K562 (cell line): Measurements from ENCODE around the gene SNX27.

ENCODE experiments used
- CBFB ChIP-seq: sonication (generic); formaldehyde crosslinking; IDR thresholded peaks from 2 replicates; pipeline ENCODE4 v1.4.0; 2020; ENCODE audit warnings: mild to moderate bottlenecking, missing genetic modification reagents
- CBX8 ChIP-seq: fragments of 200-600 bp; sonication (generic); IDR thresholded peaks from 2 replicates; pipeline ENCODE4 v1.6.1; 2012; ENCODE audit warnings: borderline replicate concordance, mixed run types, low read depth, mild to moderate bottlenecking, moderate library complexity, mixed read lengths, low read length, control low read depth, inconsistent platforms; ENCODE audit not compliant: poor library complexity, severe bottlenecking; ENCODE audit errors: extremely low read depth
- CHD4 ChIP-seq: fragments of 200-600 bp; sonication (generic); IDR thresholded peaks from 3 replicates; pipeline ENCODE4 v1.6.1; 2012; ENCODE audit warnings: low read depth, mild to moderate bottlenecking, mixed read lengths, low read length, inconsistent platforms; ENCODE audit not compliant: insufficient read depth, insufficient replicate concordance, poor library complexity, severe bottlenecking
- CTCF ChIP-seq, 3 experiments: IDR thresholded peaks in 2 of 3; conservative IDR thresholded peaks in 1 of 3; 2 replicates each; pipeline ENCODE4 v1.5.1; 2011 to 2012; ENCODE audit warnings: low read length in 3 of 3, mild to moderate bottlenecking in 3 of 3, control low read depth in 2 of 3, improper control_type of control experiment in 1 of 3, inconsistent platforms in 1 of 3, low read depth in 1 of 3, mixed read lengths in 1 of 3, moderate library complexity in 1 of 3; ENCODE audit not compliant: insufficient read depth in 2 of 3
- FOXA1 ChIP-seq: fragments of 450-650 bp; IDR thresholded peaks from 2 replicates; pipeline ENCODE4 v1.6.1; 2016; ENCODE audit warnings: mild to moderate bottlenecking, borderline replicate concordance
- KAT7 ChIP-seq: sonication (generic); formaldehyde crosslinking; IDR thresholded peaks from 2 replicates; pipeline ENCODE4 v1.8.0; 2022; ENCODE audit warnings: missing genetic modification reagents, mild to moderate bottlenecking, borderline replicate concordance
- NR2C2 ChIP-seq, 2 experiments: fragments of 200-800 bp in 1 of 2; sonication (Bioruptor generic) in 1 of 2; sonication (generic) in 1 of 2; formaldehyde crosslinking in 1 of 2; IDR thresholded peaks; 2 replicates each; pipeline versions ENCODE4 v1.6.1 to v1.8.0; 2016 to 2022; ENCODE audit warnings: mild to moderate bottlenecking in 1 of 2, missing compliant biosample characterization in 1 of 2, missing genetic modification characterization in 1 of 2, missing genetic modification reagents in 1 of 2
- POLR2A ChIP-seq: fragments of 450-650 bp; conservative IDR thresholded peaks from 2 replicates; pipeline ENCODE4 v1.6.1; 2016
- POLR2AphosphoS5 ChIP-seq: IDR thresholded peaks from 2 replicates; pipeline ENCODE4 v1.6.1; 2011; ENCODE audit warnings: mild to moderate bottlenecking, low read depth, low read length, moderate library complexity; ENCODE audit not compliant: control insufficient read depth, insufficient read depth
- POU5F1 ChIP-seq: fragments of 150-350 bp; IDR thresholded peaks from 2 replicates; pipeline ENCODE4 v1.6.1; 2014; ENCODE audit warnings: borderline replicate concordance, low read length, low read depth, mild to moderate bottlenecking; ENCODE audit not compliant: partially characterized antibody
- SMAD3 ChIP-seq: fragments of 450-650 bp; formaldehyde crosslinking; conservative IDR thresholded peaks from 2 replicates; pipeline ENCODE4 v1.4.0; 2020; ENCODE audit warnings: mild to moderate bottlenecking
- SMARCC2 ChIP-seq: fragments of 450-650 bp; IDR thresholded peaks from 2 replicates; pipeline ENCODE4 v1.6.1; 2017; ENCODE audit warnings: antibody characterized with exemption, moderate library complexity, mild to moderate bottlenecking, low read depth
- TAF1 ChIP-seq: IDR thresholded peaks from 2 replicates; pipeline ENCODE4 v1.6.1; 2011; ENCODE audit warnings: mild to moderate bottlenecking, low read length, moderate library complexity; ENCODE audit not compliant: insufficient read depth, control insufficient read depth, severe bottlenecking; ENCODE audit errors: extremely low read depth

- TF ChIP-seq TAF1 (no peak), CTCF (IDR thresholded peaks at IDR 0.05 in 2 of 3, conservative IDR thresholded peaks at IDR 0.05 in 1 of 3; ENCODE audit: insufficient read depth in 2 of 3, low read depth in 1 of 3, low read length in 3 of 3) (no peak), CHD4 (no peak), SMAD3 (no peak), CBX8 (no peak), POU5F1 (no peak), KAT7 (no peak), POLR2A (no peak), NR2C2 (CRISPR knock-in tag; IDR thresholded peaks at IDR 0.05) (no peak), NR2C2 (tag; IDR thresholded peaks at IDR 0.05) (no peak), SMARCC2 (no peak), CBFB (no peak), POLR2AphosphoS5 (no peak), FOXA1 (no peak)
Measured at GRCh38 chr1:151653397-151653796, 41.5 kb downstream of the SNX27 start.
